ENCODE results near the gene NUBP2. TPM values are rescaled to one million over a fixed set of nuclear protein-coding genes. Genes with fewer than 3 reads are reported as not detected.

The NUBP2 gene
- total and polyA plus RNA-seq, 2 donors (not counting 3 experiments of a cell fraction or from before 2014, with no cell fraction given): 55.0 to 69.6 TPM

- Histone ChIP-seq H3K4me3 (replicated peaks in 1 of 3; ENCODE audit: insufficient read depth in 1 of 3, low read depth in 1 of 3, low read length in 3 of 3) (no peak overlapping the region), H3K9me1 (replicated peaks; ENCODE audit: control insufficient read depth, extremely low read depth, insufficient read depth, low read length) (no peaks in the 10 kb centered on the region), H2AFZ (ENCODE audit: low read depth, low read length) (no peak overlapping the region), H4K20me1 (replicated peaks; ENCODE audit: control insufficient read depth, extremely low read depth, insufficient read depth, low read length) (no peaks in the 10 kb centered on the region), H3K9me3 (replicated peaks; ENCODE audit: control insufficient read depth, insufficient read depth, low read length) (no peaks in the 10 kb centered on the region), H3K27me3 (ENCODE audit: control insufficient read depth in 2 of 2, insufficient read depth in 2 of 2, low read length in 2 of 2) (no peaks in the 10 kb centered on the region), H3K4me1 (ENCODE audit: control insufficient read depth, extremely low read depth, insufficient read depth, low read length) (peaks cover 5% of the 10 kb centered on the region), H3K4me2 (ENCODE audit: insufficient read depth, low read length) (no peak overlapping the region), H3K9ac (replicated peaks; ENCODE audit: extremely low read depth, insufficient read depth, low read length) (no peak overlapping the region), H3K27ac (ENCODE audit: insufficient read depth, low read depth, low read length) (no peak overlapping the region), H3K79me2 (ENCODE audit: control insufficient read depth, insufficient read depth, low read length) (peaks cover 23% of the 10 kb centered on the region), H3K36me3 (ENCODE audit: control insufficient read depth in 2 of 2, extremely low read depth in 1 of 2, insufficient read depth in 2 of 2, low read length in 2 of 2) (peaks cover 0 to 23% of the 10 kb centered on the region in 2 experiments)
- CTCF ChIA-PET: no interaction called here
- dilution Hi-C loops (cut with MboI; ENCODE audit: extremely low pct_ligation_motif_present, low sequenced_read_pairs): no loop called here
- FAIRE-seq (no peak), DNase-seq (ENCODE audit: low read depth, low spot score) (no peak)
- POLR2A ChIA-PET: no interaction called here
- TF ChIP-seq MAX (IDR thresholded peaks at IDR 0.05; ENCODE audit: insufficient read depth, insufficient read length) (no peak), FOS (IDR thresholded peaks at IDR 0.05; ENCODE audit: borderline replicate concordance, insufficient read depth, low read length) (no peak), EZH2 (IDR thresholded peaks at IDR 0.05; ENCODE audit: borderline replicate concordance, low read depth, low read length, severe bottlenecking) (no peak), POLR2A (IDR thresholded peaks at IDR 0.05; ENCODE audit: low read depth, low read length) (no peak), POLR2AphosphoS5 (IDR thresholded peaks at IDR 0.05; ENCODE audit: insufficient read depth, low read depth, low read length) (no peak), JUN (IDR thresholded peaks at IDR 0.05; ENCODE audit: borderline replicate concordance, insufficient read depth, insufficient read length, low read depth) (no peak), MYC (IDR thresholded peaks at IDR 0.05; ENCODE audit: low read depth, low read length) (no peak), GATA2 (IDR thresholded peaks at IDR 0.05; ENCODE audit: insufficient read depth, insufficient read length, low read depth, low read length) (no peak)
- TF ChIP-seq, protein P1, sequence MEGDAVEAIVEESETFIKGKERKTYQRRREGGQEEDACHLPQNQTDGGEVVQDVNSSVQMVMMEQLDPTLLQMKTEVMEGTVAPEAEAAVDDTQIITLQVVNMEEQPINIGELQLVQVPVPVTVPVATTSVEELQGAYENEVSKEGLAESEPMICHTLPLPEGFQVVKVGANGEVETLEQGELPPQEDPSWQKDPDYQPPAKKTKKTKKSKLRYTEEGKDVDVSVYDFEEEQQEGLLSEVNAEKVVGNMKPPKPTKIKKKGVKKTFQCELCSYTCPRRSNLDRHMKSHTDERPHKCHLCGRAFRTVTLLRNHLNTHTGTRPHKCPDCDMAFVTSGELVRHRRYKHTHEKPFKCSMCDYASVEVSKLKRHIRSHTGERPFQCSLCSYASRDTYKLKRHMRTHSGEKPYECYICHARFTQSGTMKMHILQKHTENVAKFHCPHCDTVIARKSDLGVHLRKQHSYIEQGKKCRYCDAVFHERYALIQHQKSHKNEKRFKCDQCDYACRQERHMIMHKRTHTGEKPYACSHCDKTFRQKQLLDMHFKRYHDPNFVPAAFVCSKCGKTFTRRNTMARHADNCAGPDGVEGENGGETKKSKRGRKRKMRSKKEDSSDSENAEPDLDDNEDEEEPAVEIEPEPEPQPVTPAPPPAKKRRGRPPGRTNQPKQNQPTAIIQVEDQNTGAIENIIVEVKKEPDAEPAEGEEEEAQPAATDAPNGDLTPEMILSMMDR (IDR thresholded peaks at IDR 0.05; ENCODE audit: extremely low read depth in 1 of 2, insufficient read depth in 1 of 2, low read depth in 1 of 2, low read length in 2 of 2): no peak
- intact Hi-C loops (cut with micrococcal nuclease): loop anchor here (10.0 kb wide), 1 partner anchor 483 kb away; the partner anchor contains the start of gene UBE2I
- BruUV-seq (replicated peaks): no TSS peak
Observed at GRCh38 chr16:1788095-1788707, 5.4 kb downstream of the NUBP2 start.
